ENCODE measurements around the gene HOXD8.
A peak's percentile ranks its signal among the peaks of the same experiment; 100 is the strongest.

HOXD8 gene

DNA sequence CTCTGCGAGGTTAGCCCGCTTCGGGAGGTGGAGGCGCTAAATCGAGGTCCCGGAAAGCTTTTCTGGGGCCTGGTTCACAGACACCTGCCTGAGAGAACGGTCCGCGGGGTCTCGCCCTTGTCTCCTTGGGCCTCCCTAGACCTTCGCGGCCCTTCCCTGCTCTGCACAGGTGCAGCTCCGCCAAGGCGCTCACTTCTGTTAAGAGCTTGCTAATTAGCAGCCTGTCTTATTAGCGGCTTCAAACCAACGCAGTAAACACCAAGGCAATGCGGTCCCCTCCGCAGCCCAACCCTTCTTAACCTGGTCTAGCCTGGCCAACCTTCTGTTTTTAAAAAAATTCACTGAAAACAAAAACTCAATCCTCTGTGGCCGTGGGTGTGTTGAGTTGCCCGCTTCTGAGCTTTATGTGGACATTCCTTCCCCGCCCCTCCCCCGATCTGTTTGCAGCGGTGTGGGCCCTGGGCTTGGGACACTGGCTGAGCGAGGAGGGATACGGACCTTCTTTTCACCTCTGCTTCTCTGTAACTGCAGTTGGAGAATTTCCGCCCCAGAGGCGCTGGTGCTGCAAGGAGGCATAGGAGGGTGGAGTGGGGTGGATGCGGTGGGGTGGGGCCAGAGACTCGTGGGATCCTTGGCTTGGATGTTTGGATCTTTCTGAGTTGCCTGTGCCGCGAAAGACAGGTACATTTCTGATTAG is 18.4 kb downstream of the HOXD8 start:
- no peak for DNase-seq

DNA sequence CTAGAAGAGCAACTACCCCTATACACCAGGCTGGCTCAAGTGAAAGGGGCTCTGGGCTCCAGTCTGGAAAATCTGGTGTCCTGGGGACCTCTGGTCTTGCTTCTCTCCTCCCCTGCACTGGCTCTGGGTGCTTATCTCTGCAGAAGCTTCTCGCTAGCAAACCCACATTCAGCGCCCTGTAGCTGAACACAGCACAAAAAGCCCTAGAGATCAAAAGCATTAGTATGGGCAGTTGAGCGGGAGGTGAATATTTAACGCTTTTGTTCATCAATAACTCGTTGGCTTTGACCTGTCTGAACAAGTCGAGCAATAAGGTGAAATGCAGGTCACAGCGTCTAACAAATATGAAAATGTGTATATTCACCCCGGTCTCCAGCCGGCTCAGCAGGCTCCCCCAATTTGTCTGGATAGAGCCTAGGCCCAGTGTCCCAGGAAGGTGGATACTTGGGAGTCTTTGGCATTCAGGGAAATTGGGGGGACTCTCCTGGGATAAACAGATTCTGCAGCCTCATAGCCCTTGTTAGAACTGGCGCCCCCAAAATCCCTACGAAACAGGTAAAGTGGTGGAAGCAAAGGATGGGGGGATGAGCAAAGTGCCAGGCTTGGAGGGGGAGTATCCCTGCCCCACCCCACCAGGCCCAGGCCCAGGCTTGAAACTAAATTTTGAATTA is 19.4 kb downstream of the HOXD8 start:
- no peak for DNase-seq

DNA sequence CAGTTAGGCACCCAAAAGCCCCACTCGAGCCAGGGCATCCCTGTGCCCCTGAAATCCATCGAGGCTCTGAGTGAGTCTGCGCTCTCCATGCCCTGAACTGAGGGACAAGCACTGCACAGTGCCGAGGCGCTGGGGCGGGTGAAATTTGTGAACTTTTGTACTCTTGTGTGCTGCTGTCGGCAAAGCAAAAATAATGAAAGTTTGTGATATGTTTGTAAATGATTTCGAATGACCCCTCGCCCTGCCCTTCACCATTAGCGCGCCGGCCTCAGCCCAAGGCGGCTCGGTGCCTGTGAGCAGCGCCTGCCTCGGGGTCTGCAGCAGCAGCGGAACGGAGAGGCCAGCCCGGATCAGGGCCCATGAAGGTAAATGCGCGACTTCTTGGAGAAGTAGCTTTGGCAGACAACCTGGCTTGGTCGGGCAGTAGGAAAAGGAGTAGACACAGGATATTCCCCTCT is 20.0 kb downstream of the HOXD8 start:
- no peak for DNase-seq

DNA sequence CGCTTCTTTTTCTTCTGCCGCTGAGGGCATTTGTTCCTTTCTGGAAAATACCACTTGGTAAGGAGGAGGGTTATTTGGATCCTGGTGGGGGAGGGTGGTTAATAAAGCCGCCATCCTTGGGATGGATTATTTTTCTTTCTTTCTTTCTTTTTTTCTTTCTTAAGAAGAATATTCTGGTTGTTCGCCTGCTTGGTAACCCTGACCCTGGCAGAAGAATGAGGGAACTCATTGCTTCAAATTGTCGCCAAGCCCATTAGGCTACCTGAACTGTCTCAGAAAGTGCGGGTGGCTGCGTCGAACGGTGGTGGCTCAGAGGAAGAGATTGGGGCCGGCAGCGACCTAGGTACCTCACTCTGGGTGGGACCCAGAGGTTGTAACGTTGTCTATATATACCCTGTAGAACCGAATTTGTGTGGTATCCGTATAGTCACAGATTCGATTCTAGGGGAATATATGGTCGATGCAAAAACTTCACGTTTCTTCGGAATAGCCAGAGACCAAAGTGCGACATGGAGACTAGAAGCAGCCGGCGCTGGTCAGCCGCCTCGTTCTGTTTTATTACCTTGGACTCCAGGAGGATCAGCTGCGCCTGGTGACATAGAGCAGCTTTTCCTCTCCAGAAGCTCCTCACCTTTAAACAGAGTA is 20.6 kb downstream of the HOXD8 start:
- no peak for DNase-seq

DNA sequence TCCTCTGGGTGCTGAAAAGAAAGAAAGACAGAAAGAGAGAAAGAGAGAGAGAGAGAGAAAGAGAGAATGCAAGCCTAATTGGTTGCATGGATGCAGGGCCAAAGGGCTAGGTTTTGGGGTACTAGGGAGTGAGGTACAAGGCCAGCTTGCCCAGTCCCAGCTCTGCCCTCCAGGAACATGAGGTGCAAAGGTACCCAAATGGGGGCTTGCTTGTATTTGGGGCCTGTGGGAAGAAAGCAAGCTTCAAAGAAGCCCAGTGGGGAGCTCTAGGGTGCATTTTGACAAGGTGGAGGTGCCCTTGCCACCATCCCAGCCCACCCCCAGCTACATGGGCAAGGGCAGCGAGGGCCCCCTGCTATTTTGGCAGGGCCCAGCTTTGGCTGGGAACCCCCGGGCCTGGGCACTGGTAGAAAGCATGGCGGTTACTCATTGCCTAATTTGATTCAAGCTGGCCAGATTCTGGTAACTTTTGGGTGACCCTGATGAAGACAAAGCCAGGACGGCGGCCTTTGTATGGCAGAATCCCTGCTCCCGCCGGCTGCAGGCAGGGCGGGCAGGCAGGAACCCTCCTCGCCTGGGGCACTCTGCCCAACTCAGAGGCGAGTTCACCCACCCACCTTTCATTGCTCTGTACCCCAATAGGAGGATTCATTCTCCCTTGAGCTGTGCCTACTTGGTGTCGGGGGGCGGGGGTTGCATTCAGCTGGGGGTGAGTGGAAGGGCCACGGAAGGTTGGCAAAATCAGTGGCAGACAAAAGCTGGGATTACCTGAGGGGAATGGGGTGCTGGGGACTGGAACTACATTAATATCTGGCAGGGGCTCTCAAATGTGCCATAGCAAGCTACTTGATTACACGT is 21.3 kb downstream of the HOXD8 start:
- no peak for DNase-seq

DNA sequence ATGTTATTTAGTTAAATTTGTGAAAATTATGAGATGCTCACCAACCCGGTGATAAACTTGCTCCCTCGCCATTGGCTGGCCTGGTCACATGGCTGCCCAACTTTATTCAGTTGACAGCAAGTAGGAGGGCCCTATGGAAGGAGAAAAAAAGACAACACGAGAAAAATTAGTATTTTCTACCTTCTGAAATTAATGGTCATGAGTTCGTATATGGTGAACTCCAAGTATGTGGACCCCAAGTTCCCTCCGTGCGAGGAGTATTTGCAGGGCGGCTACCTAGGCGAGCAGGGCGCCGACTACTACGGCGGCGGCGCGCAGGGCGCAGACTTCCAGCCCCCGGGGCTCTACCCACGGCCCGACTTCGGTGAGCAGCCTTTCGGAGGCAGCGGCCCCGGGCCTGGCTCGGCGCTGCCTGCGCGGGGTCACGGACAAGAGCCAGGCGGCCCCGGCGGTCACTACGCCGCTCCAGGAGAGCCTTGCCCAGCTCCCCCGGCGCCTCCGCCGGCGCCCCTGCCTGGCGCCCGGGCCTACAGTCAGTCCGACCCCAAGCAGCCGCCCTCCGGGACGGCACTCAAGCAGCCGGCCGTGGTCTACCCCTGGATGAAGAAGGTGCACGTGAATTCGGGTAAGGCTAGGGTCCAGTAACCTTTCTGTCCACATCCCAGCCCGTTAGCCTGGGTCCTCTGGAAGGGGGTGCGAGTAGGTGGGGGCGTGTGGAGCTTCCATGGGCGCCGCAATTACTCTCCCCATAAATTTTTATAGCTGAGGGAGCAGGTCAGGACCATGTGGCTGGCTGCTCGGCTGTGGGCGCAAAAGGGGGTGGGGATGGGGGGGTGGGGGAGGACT is 22.2 kb downstream of the HOXD8 start, which contains the start of gene HOXD4:
Gene HOXD4, plus strand, starts transcription at position 109 of the 846 bp plus-strand sequence. Its CDS starts 84 bp downstream, at position 193.
- DNase-seq: no peak

DNA sequence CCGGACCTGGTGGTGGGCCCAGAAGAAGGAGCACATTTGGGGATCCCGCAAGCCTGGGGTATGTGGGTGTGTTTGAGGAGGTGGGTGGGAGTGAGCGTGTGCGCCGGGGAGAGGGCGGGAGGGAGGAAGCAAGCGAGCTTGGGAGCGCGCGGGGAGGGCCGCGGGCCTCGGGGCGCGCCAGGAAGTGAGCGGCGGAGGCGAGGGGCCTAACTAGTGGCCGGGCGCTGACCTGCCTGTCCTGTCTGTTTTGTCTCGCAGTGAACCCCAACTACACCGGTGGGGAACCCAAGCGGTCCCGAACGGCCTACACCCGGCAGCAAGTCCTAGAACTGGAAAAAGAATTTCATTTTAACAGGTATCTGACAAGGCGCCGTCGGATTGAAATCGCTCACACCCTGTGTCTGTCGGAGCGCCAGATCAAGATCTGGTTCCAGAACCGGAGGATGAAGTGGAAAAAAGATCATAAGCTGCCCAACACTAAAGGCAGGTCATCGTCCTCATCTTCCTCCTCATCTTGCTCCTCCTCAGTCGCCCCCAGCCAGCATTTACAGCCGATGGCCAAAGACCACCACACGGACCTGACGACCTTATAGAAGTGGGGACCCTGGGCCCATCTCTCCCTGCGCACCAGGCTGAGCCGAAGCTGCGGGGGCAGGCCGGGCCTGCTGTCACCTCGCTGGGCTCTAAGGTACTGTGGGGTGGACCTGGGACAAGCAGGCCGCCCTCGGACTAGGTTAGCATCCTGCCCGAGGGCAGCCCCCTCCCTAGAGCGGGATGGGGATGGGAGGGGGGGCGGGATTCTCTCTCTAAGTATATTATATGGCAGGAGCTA is 23.1 kb downstream of the HOXD8 start:
- no peak for DNase-seq

DNA sequence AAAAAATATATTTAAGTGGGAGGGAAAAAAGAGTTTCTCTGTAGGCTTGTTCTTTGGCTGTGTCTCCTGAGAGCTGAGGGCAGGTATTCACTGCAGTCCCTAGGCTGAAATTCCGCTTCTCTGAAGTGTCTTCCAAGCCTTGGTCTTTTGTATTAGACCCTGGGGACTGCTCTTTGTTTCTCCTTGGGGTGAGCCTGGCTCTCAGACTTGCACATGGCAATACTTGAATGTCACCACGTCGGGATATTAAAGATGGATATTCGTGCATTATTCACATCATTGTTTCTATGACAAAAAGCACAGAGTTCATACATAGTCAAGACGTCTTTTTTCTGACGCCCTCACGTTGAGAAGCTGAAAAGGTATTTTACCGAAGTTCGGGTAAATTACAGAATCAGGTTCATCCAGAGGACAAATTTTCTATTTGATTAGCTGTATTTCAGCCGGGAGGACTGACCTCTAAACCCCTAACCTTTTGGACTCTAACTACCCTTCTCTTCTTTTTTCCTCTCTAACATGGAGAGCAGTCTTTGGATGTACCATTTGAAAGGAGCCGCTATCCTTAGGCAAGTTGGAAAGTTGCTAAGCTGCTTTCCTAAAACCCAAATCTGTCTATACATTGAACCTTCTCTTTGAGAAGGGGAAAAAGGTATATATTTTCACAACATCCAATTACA is 25.2 kb downstream of the HOXD8 start:
- DNase-seq: no peak

DNA sequence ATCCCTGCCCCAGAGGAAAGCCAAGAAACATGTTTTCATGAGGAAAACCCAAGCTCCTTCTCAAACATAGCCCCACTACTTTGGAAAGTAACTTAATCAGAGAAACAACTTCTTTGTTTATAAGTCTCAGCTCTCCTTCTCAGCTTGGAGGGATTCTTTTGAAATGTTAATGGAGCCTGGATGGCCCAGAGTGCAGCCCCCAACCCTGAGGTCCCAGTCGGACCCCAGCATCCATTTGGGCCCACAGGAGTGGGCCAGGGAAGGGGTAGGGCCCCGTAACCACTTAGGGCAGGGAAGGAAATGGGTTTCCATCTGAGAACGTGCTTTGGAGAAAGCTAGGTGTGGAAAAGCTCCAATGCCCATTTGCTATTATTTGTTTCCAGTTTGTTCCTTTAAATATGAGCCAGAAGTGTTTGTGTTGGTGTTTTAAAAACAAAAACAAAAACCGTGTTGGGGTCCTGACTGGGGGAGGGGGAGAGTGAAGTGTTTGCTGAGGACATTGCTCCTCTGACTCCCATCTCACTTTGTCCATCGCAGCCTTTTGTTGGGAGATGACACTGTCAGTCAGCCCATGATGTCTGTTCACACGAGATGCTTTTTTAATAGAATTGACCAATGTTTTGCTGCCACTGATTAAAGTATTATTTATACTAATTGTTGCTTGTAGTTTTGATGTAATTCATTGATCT is 26.0 kb downstream of the HOXD8 start:
- no peak for DNase-seq

DNA sequence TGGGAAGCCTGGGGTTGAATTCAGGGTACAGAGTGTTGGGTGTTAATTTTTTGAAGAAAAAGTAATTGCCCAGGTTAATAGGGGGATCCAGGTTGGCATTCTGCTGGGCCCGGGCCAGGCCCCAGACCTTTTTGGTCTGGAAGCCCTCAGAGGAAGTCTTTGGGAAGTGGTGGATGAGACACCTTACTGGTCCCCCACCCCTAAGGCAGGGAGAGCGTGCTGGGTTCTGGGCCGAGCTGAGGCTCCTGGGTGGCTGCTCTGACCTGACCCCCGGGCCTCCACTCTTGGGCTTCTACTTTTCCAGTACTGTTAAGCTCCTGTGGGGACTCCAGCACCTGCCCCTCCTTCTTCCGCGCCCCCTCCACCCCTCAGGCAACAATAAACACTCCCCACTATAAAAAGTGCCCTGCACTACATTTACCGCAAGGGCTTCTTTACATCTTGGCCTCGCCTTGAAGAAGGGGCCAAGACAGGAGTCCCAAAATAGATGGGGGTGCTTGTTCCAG is 26.8 kb downstream of the HOXD8 start:
- no peak for DNase-seq

DNA sequence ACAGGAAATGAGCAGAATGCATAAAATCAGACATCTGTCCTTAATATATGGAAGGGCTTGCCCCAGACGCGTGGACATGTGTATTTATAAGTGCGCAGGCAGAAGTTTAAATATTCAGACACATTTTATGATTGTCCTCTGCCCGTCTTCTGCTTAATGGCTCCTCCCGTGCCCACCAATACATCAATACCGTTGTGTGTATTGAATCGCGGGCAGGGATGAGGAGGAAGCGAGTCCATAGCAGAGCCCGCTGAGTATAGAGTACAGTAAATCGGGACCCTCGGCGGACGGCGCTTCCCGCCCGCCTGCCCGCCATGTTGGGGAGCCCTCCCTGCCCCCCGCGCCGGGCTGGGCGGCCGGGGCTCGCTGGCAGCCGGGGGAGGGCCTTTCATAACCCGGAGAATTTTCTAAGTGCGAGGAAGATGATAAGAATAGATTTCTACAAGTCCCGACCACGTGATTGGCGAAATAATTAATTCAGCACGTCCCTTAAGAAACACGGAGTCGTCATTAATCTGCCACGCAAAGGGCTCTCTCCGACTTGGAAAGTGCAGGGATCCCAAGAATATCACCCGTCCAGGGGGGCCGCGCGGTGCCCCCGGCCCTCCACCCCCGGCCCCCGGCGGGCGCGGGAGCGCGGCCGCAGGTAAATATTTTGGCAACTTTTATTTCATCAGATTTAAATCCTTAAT is 27.4 kb downstream of the HOXD8 start, which contains the start of gene HOXD3:
Gene HOXD3, plus strand, starts transcription at position 501 of the 692 bp plus-strand sequence. CDS start 11,808 bp downstream, outside the sequence.
- no peak for DNase-seq

DNA sequence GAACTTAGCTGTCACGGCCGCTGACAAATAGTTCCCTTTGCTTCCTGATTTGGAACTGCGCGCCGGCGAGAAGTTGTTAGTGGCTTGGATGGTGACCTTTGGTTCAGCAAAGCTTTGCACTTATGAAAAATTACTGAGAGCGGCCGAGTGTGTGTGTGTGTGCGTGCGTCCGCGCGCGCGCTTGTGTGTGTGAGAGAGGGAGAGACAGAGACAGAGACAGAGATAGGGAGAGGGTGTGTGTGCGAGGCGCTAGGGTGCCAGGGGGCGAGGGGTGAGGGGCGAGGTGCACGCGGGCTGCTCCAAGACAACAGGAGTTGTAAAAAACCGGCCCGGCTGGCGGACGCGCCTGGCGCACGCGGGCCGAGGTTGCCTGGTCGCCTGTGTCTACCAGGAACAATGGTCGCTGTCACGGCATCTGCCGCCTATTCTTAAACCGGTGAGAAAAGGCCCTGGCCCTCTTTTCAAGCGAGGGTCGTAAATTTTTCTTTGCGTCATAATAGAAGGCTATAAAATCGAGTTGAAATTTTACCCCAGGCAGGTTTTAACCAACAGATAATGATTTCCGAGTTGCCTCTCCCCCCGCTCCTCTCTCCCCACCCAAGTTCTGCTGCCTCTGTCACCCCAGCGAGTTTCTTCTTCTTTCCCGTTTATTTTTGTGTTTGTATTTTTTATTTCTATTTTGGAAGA is 28.1 kb downstream of the HOXD8 start:
- DNase-seq: peak; percentile 48

DNA sequence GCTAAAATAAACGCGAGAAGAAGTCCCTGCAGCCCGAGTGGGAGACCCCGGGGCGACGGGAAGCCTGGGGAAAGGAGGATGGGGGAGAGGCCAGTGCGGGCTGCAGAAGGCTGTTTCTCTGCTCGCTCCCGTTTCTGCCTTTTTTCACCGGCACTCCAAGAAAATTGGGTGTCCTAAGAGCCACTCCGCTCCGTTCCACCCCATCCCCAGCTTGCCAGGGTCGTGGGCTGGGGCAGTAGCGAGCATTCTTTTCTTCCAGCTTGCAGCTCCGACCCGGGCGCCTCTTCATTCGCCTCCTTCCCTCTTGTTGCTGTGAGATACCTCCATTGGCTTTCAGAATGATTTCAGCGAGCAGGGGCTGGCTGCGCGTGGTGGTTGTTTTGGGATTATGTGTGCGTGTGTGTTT is 28.7 kb downstream of the HOXD8 start:
- peak; percentile 47 for DNase-seq

DNA sequence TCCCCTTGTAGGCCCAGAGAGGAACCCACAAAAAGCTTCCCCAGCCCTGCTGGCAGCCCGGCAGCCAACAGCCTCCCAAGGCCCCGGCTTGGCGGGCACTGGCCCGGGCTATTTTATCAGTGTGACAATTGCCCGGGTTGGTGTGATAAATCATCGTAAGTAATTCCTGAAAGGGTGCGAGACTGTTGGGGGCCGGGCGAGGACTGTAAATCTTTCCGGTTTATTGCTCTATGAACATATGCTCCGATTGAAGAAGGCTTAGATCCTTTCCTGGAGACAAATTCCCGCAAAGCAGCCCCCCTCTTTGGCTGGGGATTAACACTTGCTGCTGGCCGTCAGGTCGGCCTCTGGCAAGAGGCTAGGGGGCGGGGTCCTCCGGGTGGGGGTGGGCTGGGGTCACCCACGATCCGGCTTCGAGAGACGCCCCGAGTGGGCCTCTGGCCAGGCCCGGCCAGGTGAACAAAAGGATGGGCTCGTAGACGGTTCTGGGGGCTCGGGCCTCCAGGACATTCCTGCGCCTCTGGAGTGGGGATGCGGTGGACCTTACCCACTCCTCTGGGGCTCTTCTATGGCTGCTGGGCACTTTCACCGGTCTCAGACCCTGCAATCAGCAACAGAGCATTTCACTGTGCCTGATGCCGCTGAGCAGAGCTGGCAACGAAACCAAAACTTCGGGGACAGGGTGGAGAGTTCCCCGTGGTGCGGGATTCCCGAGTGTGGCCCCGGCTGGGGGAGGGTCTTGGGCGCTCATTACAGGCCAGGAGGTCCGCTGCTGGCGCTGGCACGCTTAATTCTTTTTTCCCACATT is 29.6 kb downstream of the HOXD8 start:
- no peak for DNase-seq

DNA sequence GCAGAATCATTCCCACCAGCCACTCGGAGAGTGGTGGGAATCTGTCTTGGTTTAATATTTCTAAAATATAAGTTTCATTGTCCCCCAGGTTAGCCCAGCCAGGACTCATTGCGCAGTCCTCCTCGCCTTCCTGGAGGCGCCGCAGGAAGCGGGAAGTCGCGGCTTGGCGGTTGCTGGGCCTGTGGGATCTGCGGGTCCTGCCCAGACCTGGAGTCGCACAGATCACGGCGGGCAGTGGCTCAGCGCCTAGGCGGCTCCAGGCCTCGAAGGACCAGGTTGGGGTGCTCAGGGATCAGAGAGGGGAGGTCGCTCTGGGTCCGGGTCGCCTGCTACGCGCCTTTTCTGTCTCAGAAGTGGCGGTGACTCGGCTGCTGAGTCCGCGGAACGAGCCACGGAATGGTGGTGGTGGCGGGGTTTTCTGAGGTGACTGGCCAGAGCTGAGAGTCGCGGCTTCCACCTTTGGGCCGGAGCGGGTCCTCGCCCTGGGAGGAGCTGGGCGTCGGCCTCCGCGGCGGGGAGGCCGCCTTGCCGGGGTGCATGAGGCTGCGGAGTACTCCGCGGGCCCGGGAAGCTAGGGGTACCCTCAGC is 30.3 kb downstream of the HOXD8 start:
- no peak for DNase-seq

DNA sequence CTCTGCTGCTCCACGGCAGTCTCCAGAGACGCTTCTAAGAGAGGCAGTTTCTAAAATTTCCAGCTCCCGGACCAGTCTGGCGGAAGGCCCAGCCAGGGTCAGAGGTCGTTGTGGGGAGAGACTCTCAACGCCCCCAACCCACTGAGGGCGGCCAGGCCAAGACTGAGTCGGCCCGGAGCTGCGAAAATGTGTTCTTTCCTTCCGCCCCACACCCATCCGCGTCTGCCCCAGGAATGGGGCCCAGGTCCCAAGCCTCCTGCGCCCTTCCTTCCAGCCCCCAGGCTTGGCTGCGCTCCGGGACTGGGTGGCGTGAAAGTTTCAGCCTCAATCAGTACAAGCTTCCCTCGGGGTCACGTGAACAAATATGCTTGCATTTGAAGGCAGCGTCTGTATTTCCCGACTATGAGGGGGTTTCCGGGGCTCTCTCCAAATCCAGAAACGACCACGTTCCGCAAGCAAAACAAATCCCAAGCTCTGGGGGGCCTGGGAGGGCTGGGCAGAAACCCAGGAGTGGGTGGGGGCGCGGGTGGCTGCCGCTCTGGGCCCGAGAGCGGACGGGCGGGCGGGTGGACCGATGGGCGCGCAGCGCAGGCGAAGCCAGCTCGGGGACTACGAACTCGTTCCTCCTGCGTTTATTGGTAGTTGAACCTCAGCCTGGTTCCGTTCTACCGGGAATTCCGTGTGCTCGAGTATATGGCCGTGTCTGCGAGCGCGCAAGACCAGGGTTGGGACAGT is 30.9 kb downstream of the HOXD8 start:
- DNase-seq: peak; percentile 41

Data from fibroblast of skin of back (primary cell).